ENCODE results near the gene VEGFB.

VEGFB gene

GRCh38 chr11:64263021-64263946 is 28.9 kb downstream of the VEGFB start:
- H3K4me3 ChIP-seq (ENCODE audit: low read depth, low read length), result no peak overlapping the region
- H3K4me1 ChIP-seq (ENCODE audit: control insufficient read depth in 1 of 2, insufficient read depth in 2 of 2, low read length in 2 of 2), result peaks cover 28 to 33% of the 10 kb centered on the region in 2 experiments
- no peak overlapping the region for H3K23ac ChIP-seq (ENCODE audit: low read length)
- H2AFZ ChIP-seq (ENCODE audit: insufficient read depth, low read length, poor library complexity), result no peak overlapping the region
- no peak overlapping the region for H2BK5ac ChIP-seq (ENCODE audit: low read depth, low read length, poor library complexity)
- peak overlapping the region; percentile 13 for H4K8ac ChIP-seq (ENCODE audit: low read depth, low read length)
- no peaks in the 10 kb centered on the region for H3K79me2 ChIP-seq (ENCODE audit: control insufficient read depth, insufficient read depth, low read length, poor library complexity)
- peaks cover 4% of the 10 kb centered on the region for H3K9me3 ChIP-seq (ENCODE audit: insufficient read depth, low read depth, low read length)
- no peak overlapping the region for H2BK120ac ChIP-seq (ENCODE audit: insufficient read depth, low read length, poor library complexity)
- H3K36me3 ChIP-seq (ENCODE audit: control insufficient read depth in 1 of 2, insufficient read depth in 2 of 2, low read length in 2 of 2), result peaks cover 78 to 81% of the 10 kb centered on the region in 2 experiments
- WGBS (ENCODE audit: extremely low coverage, insufficient coverage, insufficient read length), result no CpG with 5 or more reads among the region's 29 CpGs
- H4K12ac ChIP-seq (ENCODE audit: low read depth, low read length), result no peak overlapping the region
- H2BK12ac ChIP-seq (ENCODE audit: low read length), result peak overlapping the region; percentile 24
- DNase-seq, result no peak
- no peaks in the 10 kb centered on the region for H3K27me3 ChIP-seq (ENCODE audit: insufficient read depth, low read length)
- H3K9ac ChIP-seq (ENCODE audit: low read length), result no peak overlapping the region
- peak overlapping the region; percentile 10 for H2AK5ac ChIP-seq (ENCODE audit: low read length)
- H4K91ac ChIP-seq (ENCODE audit: low read depth, low read length), result peak overlapping the region; percentile 25
- peak overlapping the region; percentile 15 for H3K14ac ChIP-seq (ENCODE audit: low read length)
- no peak overlapping the region for H3K4me2 ChIP-seq (ENCODE audit: low read length)
- peak overlapping the region; percentile 1 for H3K4ac ChIP-seq (ENCODE audit: low read depth, low read length)
- H3K27ac ChIP-seq (ENCODE audit: low read depth, low read length), result peak overlapping the region; percentile 59
- H3K18ac ChIP-seq (ENCODE audit: low read length), result peak overlapping the region; percentile 55
- peaks cover 14% of the 10 kb centered on the region for H3K79me1 ChIP-seq (ENCODE audit: low read length)

- DNase-seq, result no peak
- Histone ChIP-seq H3K18ac (ENCODE audit: low read length) (peak overlapping the region; percentile 55), H3K14ac (ENCODE audit: low read length) (no peak overlapping the region), H3K27ac (ENCODE audit: low read depth, low read length) (no peak overlapping the region), H2AK5ac (ENCODE audit: low read length) (peak overlapping the region; percentile 13), H3K23ac (ENCODE audit: low read length) (no peak overlapping the region), H3K4me3 (ENCODE audit: low read depth, low read length) (no peak overlapping the region), H3K79me1 (ENCODE audit: low read length) (peaks cover 19% of the 10 kb centered on the region), H3K79me2 (ENCODE audit: control insufficient read depth, insufficient read depth, low read length, poor library complexity) (no peaks in the 10 kb centered on the region), H3K4ac (ENCODE audit: low read depth, low read length) (peak overlapping the region; percentile 31), H2AFZ (ENCODE audit: insufficient read depth, low read length, poor library complexity) (no peak overlapping the region), H2BK5ac (ENCODE audit: low read depth, low read length, poor library complexity) (peak overlapping the region; percentile 17), H3K9me3 (ENCODE audit: insufficient read depth, low read depth, low read length) (peaks cover 2% of the 10 kb centered on the region), H3K4me1 (ENCODE audit: control insufficient read depth in 1 of 2, insufficient read depth in 2 of 2, low read length in 2 of 2) (peaks cover 35 to 39% of the 10 kb centered on the region in 2 experiments), H2BK120ac (ENCODE audit: insufficient read depth, low read length, poor library complexity) (peak overlapping the region; percentile 21), H4K12ac (ENCODE audit: low read depth, low read length) (no peak overlapping the region), H3K9ac (ENCODE audit: low read length) (no peak overlapping the region), H2BK12ac (ENCODE audit: low read length) (peak overlapping the region; percentile 8), H3K4me2 (ENCODE audit: low read length) (no peak overlapping the region), H3K27me3 (ENCODE audit: insufficient read depth, low read length) (no peaks in the 10 kb centered on the region), H4K8ac (ENCODE audit: low read depth, low read length) (no peak overlapping the region), H4K91ac (ENCODE audit: low read depth, low read length) (peak overlapping the region; percentile 25), H3K36me3 (ENCODE audit: control insufficient read depth in 1 of 2, insufficient read depth in 2 of 2, low read length in 2 of 2) (peaks cover 74 to 75% of the 10 kb centered on the region in 2 experiments)
- no CpG with 5 or more reads among the region's 8 CpGs for WGBS (ENCODE audit: extremely low coverage, insufficient coverage, insufficient read length)
Measured at GRCh38 chr11:64263947-64264317, 29.5 kb downstream of the VEGFB start.

DNA sequence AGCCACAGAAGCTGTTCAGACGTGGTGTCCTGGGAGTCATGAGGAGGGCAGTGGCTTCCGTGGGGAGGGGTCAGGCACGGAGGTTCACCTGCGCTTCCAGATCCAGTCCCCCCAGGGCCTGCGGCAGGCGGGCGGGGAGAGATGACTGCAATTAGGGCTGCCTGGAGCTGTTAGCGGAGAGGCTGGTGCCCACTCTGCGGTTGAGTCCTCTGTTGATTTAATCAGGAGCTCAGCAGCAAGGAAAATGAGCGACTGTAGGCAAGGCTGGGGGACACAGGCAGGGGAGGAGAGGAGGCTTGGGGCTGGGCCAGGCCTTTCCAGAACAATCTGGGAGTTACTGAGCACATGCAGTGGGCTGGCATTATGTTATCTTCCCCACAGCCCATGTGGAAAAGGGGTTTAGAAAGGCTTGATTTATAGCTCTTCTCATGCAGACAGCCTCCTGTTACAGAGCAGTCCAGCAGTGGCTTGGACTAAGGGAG is 30.0 kb downstream of the VEGFB start:
- WGBS (ENCODE audit: extremely low coverage, insufficient coverage, insufficient read length), result no CpG with 5 or more reads among the region's 10 CpGs
- H4K12ac ChIP-seq (ENCODE audit: low read depth, low read length), result no peak overlapping the region
- H2AK5ac ChIP-seq (ENCODE audit: low read length), result no peak overlapping the region

DNA sequence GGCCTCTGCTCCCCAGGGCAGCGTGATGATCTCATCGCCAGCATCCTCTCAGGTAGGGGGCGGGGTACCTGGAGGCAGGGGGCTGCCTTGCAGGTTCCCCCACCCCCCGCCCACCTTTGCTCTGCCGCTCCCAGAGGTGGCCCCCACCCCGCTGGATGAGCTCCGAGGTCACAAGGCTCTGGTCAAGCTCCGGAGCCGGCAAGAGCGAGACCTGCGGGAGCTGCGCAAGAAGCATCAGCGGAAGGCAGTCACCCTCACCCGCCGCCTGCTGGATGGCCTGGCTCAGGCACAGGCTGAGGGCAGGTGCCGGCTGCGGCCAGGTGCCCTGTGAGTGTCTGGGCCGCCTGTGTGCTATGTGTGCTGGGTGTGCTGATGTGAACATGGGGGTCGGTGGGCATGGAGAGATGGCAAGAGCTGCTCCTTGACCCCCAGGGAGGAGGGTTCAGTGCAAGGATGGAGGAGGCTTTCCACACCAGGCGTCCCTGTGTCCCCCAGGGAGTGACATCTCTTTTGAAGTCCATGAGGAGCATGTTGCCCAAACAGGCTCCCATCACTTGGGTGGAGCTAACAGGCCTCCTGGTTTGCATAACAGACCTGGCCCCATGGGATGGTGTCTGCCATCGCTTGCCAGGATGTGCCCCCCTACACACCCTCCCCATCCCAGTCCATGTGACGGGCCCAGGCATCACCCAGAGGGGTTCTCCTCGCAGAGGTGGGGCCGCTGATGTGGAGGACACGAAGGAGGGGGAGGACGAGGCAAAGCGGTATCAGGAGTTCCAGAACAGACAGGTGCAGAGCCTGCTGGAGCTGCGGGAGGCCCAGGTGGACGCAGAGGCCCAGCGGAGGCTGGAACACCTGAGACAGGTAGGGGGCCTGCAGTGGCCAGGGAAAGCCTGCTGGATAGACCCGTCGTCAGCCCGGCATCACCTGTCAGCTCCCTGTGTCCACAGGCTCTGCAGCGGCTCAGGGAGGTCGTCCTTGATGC is 31.1 kb downstream of the VEGFB start:
- Histone ChIP-seq H3K14ac (ENCODE audit: low read length) (no peak overlapping the region), H2BK5ac (ENCODE audit: low read depth, low read length, poor library complexity) (no peak overlapping the region), H3K27me3 (ENCODE audit: insufficient read depth, low read length) (no peaks in the 10 kb centered on the region), H3K9me3 (ENCODE audit: insufficient read depth, low read depth, low read length) (peaks cover 2% of the 10 kb centered on the region), H3K27ac (ENCODE audit: low read depth, low read length) (no peak overlapping the region), H3K4me3 (ENCODE audit: low read depth, low read length) (no peak overlapping the region), H3K79me2 (ENCODE audit: control insufficient read depth, insufficient read depth, low read length, poor library complexity) (peaks cover 8% of the 10 kb centered on the region), H3K4ac (ENCODE audit: low read depth, low read length) (no peak overlapping the region), H3K36me3 (ENCODE audit: control insufficient read depth in 1 of 2, insufficient read depth in 2 of 2, low read length in 2 of 2) (peaks cover 59 to 60% of the 10 kb centered on the region in 2 experiments), H2AFZ (ENCODE audit: insufficient read depth, low read length, poor library complexity) (no peak overlapping the region), H4K91ac (ENCODE audit: low read depth, low read length) (no peak overlapping the region), H2BK120ac (ENCODE audit: insufficient read depth, low read length, poor library complexity) (no peak overlapping the region), H3K23ac (ENCODE audit: low read length) (no peak overlapping the region), H4K12ac (ENCODE audit: low read depth, low read length) (no peak overlapping the region), H3K4me1 (ENCODE audit: control insufficient read depth in 1 of 2, insufficient read depth in 2 of 2, low read length in 2 of 2) (peaks cover 37 to 42% of the 10 kb centered on the region in 2 experiments), H4K8ac (ENCODE audit: low read depth, low read length) (no peak overlapping the region), H3K4me2 (ENCODE audit: low read length) (no peak overlapping the region), H3K18ac (ENCODE audit: low read length) (no peak overlapping the region), H3K79me1 (ENCODE audit: low read length) (peaks cover 32% of the 10 kb centered on the region), H2AK5ac (ENCODE audit: low read length) (no peak overlapping the region), H2BK12ac (ENCODE audit: low read length) (no peak overlapping the region), H3K9ac (ENCODE audit: low read length) (no peak overlapping the region)
- no CpG with 5 or more reads among the region's 35 CpGs for WGBS (ENCODE audit: extremely low coverage, insufficient coverage, insufficient read length)
- no peak for DNase-seq

More for the DNA sequence above, 30.0 kb downstream of the VEGFB start:
- Histone ChIP-seq H4K91ac (ENCODE audit: low read depth, low read length) (no peak overlapping the region), H2BK5ac (ENCODE audit: low read depth, low read length, poor library complexity) (no peak overlapping the region), H3K4me1 (ENCODE audit: control insufficient read depth in 1 of 2, insufficient read depth in 2 of 2, low read length in 2 of 2) (peaks cover 37 to 42% of the 10 kb centered on the region in 2 experiments), H3K27me3 (ENCODE audit: insufficient read depth, low read length) (no peaks in the 10 kb centered on the region), H3K23ac (ENCODE audit: low read length) (no peak overlapping the region), H2BK120ac (ENCODE audit: insufficient read depth, low read length, poor library complexity) (no peak overlapping the region), H3K9ac (ENCODE audit: low read length) (no peak overlapping the region), H2AFZ (ENCODE audit: insufficient read depth, low read length, poor library complexity) (no peak overlapping the region), H3K4ac (ENCODE audit: low read depth, low read length) (no peak overlapping the region), H3K9me3 (ENCODE audit: insufficient read depth, low read depth, low read length) (peaks cover 2% of the 10 kb centered on the region), H3K79me1 (ENCODE audit: low read length) (peaks cover 24% of the 10 kb centered on the region), H3K27ac (ENCODE audit: low read depth, low read length) (no peak overlapping the region), H3K18ac (ENCODE audit: low read length) (peak overlapping the region; percentile 55), H3K14ac (ENCODE audit: low read length) (no peak overlapping the region), H3K79me2 (ENCODE audit: control insufficient read depth, insufficient read depth, low read length, poor library complexity) (peaks cover 2% of the 10 kb centered on the region), H3K4me3 (ENCODE audit: low read depth, low read length) (no peak overlapping the region), H2BK12ac (ENCODE audit: low read length) (no peak overlapping the region), H3K4me2 (ENCODE audit: low read length) (no peak overlapping the region), H3K36me3 (ENCODE audit: control insufficient read depth in 1 of 2, insufficient read depth in 2 of 2, low read length in 2 of 2) (peaks cover 69 to 71% of the 10 kb centered on the region in 2 experiments), H4K8ac (ENCODE audit: low read depth, low read length) (no peak overlapping the region)
- no peak for DNase-seq

Measured in trophoblast cell (in vitro differentiated cells and primary cell).